GM19025 (cell line): Measurements from ENCODE around the gene ATG2B.

ENCODE experiments used
- ATAC-seq: cut with Tn5 transposase; IDR thresholded peaks from one replicate; pipeline ENCODE4 v1.9.1; 2021; ENCODE audit warnings: mild to moderate bottlenecking, low read depth, moderate library complexity; ENCODE audit not compliant: unreplicated experiment

The ATG2B gene

GRCh38 chr14:96362965-96363750 lies at the start of gene ATG2B, which contains the start of gene GSKIP:
Gene ATG2B (minus strand): TSS chr14:96363341. CDS start chr14:96362976, 365 bp downstream.
Gene GSKIP (plus strand): TSS chr14:96363526. CDS start chr14:96382248, 18,722 bp downstream.
- ATAC-seq = peak; percentile 77

GRCh38 chr14:96410119-96410518 lies 47.0 kb upstream of the ATG2B start:
- no peak for ATAC-seq

GRCh38 chr14:96409701-96410100 lies 46.6 kb upstream of the ATG2B start:
- ATAC-seq = no peak

- ATAC-seq = no peak
These were observed 45.5 kb upstream of the ATG2B start for GRCh38 chr14:96408608-96409007.

GRCh38 chr14:96407935-96408570 lies 44.9 kb upstream of the ATG2B start:
- ATAC-seq = no peak

GRCh38 chr14:96405677-96406076 lies 42.5 kb upstream of the ATG2B start:
- no peak for ATAC-seq

GRCh38 chr14:96403409-96403808 lies 40.3 kb upstream of the ATG2B start:
- no peak for ATAC-seq

GRCh38 chr14:96400495-96400894 lies 37.4 kb upstream of the ATG2B start:
- no peak for ATAC-seq

- ATAC-seq = no peak
These were observed 36.3 kb upstream of the ATG2B start for GRCh38 chr14:96399405-96399804.

GRCh38 chr14:96398921-96399320 lies 35.8 kb upstream of the ATG2B start:
- no peak for ATAC-seq

GRCh38 chr14:96398432-96398831 lies 35.3 kb upstream of the ATG2B start:
- no peak for ATAC-seq

- ATAC-seq = no peak
These were observed 31.1 kb upstream of the ATG2B start for GRCh38 chr14:96394047-96394815.

GRCh38 chr14:96393071-96393691 lies 30.0 kb upstream of the ATG2B start:
- ATAC-seq = no peak

GRCh38 chr14:96391293-96392118 lies 28.4 kb upstream of the ATG2B start:
- peak; percentile 91 for ATAC-seq

GRCh38 chr14:96390965-96391292 lies 27.8 kb upstream of the ATG2B start:
- no peak for ATAC-seq

GRCh38 chr14:96385385-96385784 lies 22.2 kb upstream of the ATG2B start:
- no peak for ATAC-seq

GRCh38 chr14:96384740-96385139 lies 21.6 kb upstream of the ATG2B start:
- ATAC-seq = no peak

GRCh38 chr14:96384053-96384452 lies 20.9 kb upstream of the ATG2B start:
- ATAC-seq = no peak

- ATAC-seq = no peak
These were observed 20.3 kb upstream of the ATG2B start for GRCh38 chr14:96383445-96383844.

GRCh38 chr14:96380735-96381134 lies 17.6 kb upstream of the ATG2B start:
- ATAC-seq = no peak
